Parathyroid adenoma (tissue), 2 donors: ENCODE results near the gene CRYGB.
"Not testable (repeated sequence)": the region's sequence is repeated elsewhere in the genome, so short reads cannot be mapped to it uniquely, and the experiment has no call there.

Experiments used
- H2AFZ ChIP-seq: fragments of 300-600 bp; sonication (generic); one replicate; pipeline ENCODE4 v1.7.0; 2017; ENCODE audit warnings: antibody characterized with exemption, mild to moderate bottlenecking
- H3K27ac ChIP-seq: fragments of 300-600 bp; sonication (generic); one replicate; pipeline ENCODE4 v1.7.0; 2017
- H3K27me3 ChIP-seq: fragments of 300-600 bp; sonication (generic); one replicate; pipeline ENCODE4 v1.7.0; 2017; ENCODE audit warnings: low read length; ENCODE audit not compliant: control insufficient read depth, insufficient read depth
- H3K36me3 ChIP-seq: fragments of 300-600 bp; sonication (generic); one replicate; pipeline ENCODE4 v1.7.0; 2017; ENCODE audit warnings: low read length; ENCODE audit not compliant: control insufficient read depth, insufficient read depth
- H3K4me1 ChIP-seq: fragments of 300-600 bp; sonication (generic); one replicate; pipeline ENCODE4 v1.7.0; 2017; ENCODE audit warnings: control low read depth
- H3K4me2 ChIP-seq: fragments of 300-600 bp; sonication (generic); one replicate; pipeline ENCODE4 v1.7.0; 2017; ENCODE audit warnings: low read length
- H3K4me3 ChIP-seq: fragments of 300-600 bp; sonication (generic); one replicate; pipeline ENCODE4 v1.7.0; 2017; ENCODE audit warnings: low read depth, low read length
- H3K79me2 ChIP-seq: fragments of 300-600 bp; sonication (generic); one replicate; pipeline ENCODE4 v1.7.0; 2017; ENCODE audit warnings: control low read depth
- H3K9ac ChIP-seq: fragments of 300-600 bp; sonication (generic); one replicate; pipeline ENCODE4 v1.7.0; 2017; ENCODE audit warnings: mild to moderate bottlenecking
- H3K9me3 ChIP-seq: fragments of 300-600 bp; sonication (generic); one replicate; pipeline ENCODE4 v1.7.0; 2017; ENCODE audit warnings: low read length; ENCODE audit not compliant: control insufficient read depth
- TF ChIP-seq, protein P1 (sequence below): fragments of 300-600 bp; sonication (generic); IDR thresholded peaks from one replicate; pipeline ENCODE4 v1.7.0; 2017; ENCODE audit warnings: antibody characterized with exemption, mild to moderate bottlenecking
- donor health status: primary hyperparathyroidism.

Gene CRYGB

DNA sequence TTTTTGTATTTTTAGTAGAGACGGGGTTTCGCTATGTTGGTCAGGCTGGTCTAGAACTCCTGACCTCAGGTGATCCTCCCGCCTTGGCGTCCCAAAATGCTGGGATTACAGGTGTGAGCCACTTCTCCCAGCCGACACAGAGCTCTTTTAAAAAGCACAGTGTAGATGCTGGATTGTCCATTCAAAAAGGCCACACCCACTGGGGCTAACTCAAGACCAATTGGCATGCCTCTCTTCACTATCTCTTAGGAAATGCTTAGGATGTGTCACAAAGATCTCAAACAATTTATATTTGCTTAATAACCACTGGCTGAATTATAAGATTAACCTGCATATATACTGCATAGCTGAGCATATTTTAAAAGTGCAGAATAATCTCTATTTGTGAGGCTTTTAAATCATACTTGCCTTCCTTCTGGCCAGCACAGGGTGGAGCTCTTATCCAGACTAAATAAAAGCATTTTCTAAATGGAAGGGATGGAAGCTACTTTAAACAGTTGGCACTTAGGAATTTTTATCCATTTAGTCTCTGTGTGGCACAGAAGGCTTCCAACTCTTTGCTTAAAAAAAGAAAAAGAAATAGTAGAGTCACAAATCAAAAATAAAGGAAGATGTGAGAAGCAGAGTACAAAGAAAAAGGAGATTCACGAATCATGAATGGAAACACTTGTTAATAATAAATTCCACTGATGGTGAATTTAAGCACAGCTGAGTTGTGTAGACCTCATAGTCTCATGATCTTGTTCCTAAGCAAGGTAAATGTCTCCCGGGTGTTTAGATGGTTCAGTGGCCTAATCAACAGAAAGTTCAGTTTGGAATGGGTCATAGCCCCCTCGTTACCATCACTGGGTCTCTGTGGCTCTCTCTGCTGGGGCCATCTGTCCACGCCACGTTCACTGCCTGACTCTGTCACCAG lies 44.0 kb downstream of the CRYGB start:
- Histone ChIP-seq H3K4me1 (no peaks in the 10 kb centered on the region), H3K36me3 (no peaks in the 10 kb centered on the region), H2AFZ (no peak overlapping the region), H3K4me3 (no peak overlapping the region), H3K9ac (no peak overlapping the region), H3K4me2 (no peak overlapping the region), H3K27me3 (no peaks in the 10 kb centered on the region), H3K27ac (no peak overlapping the region), H3K9me3 (no peaks in the 10 kb centered on the region), H3K79me2 (no peaks in the 10 kb centered on the region)
- TF ChIP-seq, protein P1, sequence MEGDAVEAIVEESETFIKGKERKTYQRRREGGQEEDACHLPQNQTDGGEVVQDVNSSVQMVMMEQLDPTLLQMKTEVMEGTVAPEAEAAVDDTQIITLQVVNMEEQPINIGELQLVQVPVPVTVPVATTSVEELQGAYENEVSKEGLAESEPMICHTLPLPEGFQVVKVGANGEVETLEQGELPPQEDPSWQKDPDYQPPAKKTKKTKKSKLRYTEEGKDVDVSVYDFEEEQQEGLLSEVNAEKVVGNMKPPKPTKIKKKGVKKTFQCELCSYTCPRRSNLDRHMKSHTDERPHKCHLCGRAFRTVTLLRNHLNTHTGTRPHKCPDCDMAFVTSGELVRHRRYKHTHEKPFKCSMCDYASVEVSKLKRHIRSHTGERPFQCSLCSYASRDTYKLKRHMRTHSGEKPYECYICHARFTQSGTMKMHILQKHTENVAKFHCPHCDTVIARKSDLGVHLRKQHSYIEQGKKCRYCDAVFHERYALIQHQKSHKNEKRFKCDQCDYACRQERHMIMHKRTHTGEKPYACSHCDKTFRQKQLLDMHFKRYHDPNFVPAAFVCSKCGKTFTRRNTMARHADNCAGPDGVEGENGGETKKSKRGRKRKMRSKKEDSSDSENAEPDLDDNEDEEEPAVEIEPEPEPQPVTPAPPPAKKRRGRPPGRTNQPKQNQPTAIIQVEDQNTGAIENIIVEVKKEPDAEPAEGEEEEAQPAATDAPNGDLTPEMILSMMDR, result peak; percentile 41

DNA sequence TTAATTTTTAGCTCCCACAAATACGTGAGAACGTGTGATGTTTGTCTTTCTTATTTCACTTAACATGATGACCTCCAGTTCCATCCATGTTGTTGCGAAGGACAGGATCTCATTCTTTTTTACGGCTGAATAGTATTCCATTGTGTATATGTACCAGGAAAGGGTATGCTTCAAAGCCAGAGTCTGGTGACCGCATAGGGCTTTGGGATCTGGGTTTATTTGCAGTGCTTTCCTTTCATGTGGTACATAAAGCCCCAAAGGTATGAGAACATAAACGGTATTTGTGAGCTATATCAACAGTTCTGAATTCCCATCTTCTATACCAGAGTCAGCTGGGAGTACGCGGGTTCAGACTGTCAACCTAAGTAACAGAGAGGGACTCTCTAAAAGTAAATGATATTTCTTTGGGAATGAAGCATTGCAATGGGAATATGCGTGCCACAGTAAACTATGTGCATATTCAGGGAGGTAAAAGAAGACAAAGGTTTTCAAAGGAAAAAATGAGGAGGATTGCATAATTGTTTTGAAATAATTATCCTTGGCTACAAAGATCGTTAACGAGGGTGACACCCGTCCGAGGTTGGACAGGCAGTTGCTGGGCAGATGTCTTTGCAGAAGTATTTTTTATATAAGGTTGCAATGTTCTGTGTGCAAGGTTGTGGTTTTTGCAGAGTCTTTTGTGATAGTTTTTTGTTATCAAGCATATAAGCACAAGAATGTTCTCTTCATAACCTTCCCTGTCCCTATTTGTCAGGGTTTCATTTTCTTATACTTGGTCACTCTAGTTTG lies 46.1 kb downstream of the CRYGB start:
- TF ChIP-seq, protein P1, result no peak
- H3K4me1 ChIP-seq, result no peaks in the 10 kb centered on the region
- H3K27me3 ChIP-seq, result no peaks in the 10 kb centered on the region
- H3K9ac ChIP-seq, result no peak overlapping the region
- H3K9me3 ChIP-seq, result no peaks in the 10 kb centered on the region
- no peaks in the 10 kb centered on the region for H3K36me3 ChIP-seq
- H3K27ac ChIP-seq, result no peak overlapping the region
- H3K4me3 ChIP-seq, result no peak overlapping the region
- no peak overlapping the region for H3K4me2 ChIP-seq
- H2AFZ ChIP-seq, result no peak overlapping the region
- no peaks in the 10 kb centered on the region for H3K79me2 ChIP-seq

DNA sequence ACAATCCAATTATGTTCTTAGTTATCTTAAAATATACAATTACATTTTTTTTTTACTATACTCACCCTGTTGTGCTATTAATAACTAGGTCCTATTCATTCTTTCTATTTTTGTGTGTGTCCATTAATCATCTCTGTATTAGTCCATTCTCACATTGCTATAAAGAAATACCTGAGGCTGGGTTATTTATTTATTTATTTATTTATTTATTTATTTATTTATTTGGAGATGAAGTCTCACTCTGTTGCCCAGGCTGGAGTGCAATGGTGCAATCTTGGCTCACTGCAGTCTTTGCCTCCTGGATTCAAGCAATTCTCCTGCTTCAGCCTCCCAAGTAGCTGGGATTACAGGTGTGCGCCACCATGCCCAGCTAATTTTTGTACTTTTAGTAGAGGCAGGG lies 47.3 kb downstream of the CRYGB start:
- H3K27ac ChIP-seq, result not testable (repeated sequence)

DNA sequence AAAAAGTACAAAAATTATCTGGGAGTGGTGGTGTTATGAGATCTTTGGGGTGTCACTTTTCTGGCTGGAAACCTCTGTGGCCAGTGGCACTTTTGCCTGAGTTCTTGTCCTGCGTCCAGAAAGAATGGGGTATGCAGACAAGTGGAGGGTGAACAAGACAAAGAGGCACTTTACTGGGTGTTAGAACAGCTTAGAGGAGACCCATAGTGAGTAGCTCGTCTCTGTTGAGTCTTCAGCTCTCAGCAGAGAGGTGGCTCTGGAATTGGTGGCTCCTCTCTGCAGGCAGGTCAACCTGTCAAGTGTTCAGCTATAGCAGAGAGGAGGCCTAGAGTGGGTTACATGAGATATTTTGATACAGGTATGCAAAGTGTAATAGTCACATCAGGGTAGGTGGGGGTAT lies 47.7 kb downstream of the CRYGB start:
- Histone ChIP-seq H3K36me3 (no peaks in the 10 kb centered on the region), H3K4me1 (no peaks in the 10 kb centered on the region), H3K4me3 (no peak overlapping the region), H3K27ac (no peak overlapping the region), H3K4me2 (no peak overlapping the region), H3K9me3 (no peaks in the 10 kb centered on the region), H3K9ac (no peak overlapping the region), H2AFZ (no peak overlapping the region), H3K27me3 (no peaks in the 10 kb centered on the region), H3K79me2 (no peaks in the 10 kb centered on the region)
- TF ChIP-seq, protein P1, result no peak

More for the DNA sequence above, 47.3 kb downstream of the CRYGB start:
- H2AFZ ChIP-seq, H3K4me3 ChIP-seq, H3K36me3 ChIP-seq, H3K9ac ChIP-seq, H3K4me1 ChIP-seq, H3K4me2 ChIP-seq, H3K79me2 ChIP-seq, H3K9me3 ChIP-seq, H3K27me3 ChIP-seq: not testable (repeated sequence)

DNA sequence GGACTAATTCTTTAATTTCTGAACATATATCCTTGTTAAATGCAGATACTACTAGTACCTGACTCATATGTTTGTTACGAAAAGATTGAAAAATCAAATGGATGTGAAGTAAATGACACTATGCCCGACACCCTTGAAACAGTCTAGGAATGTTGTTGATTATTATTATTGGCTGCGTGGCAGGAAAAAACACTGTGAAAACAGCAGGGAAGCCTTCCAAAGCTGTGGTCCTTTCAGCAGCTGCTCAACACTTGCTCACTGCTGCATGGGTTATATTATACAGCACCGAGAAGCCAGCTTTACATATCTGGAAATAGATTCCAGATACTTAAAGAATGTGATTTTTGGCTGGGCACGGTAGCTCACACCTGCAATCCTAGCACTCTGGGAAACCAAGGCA lies 48.2 kb downstream of the CRYGB start:
- Histone ChIP-seq H3K4me3 (no peak overlapping the region), H3K36me3 (no peaks in the 10 kb centered on the region), H3K9me3 (no peaks in the 10 kb centered on the region), H3K79me2 (no peaks in the 10 kb centered on the region), H3K27ac (no peak overlapping the region), H3K27me3 (no peaks in the 10 kb centered on the region), H3K4me1 (no peaks in the 10 kb centered on the region), H2AFZ (no peak overlapping the region), H3K9ac (no peak overlapping the region), H3K4me2 (no peak overlapping the region)
- TF ChIP-seq, protein P1, result no peak
